ENCODE results near the gene SIX5.
A peak's percentile ranks its signal among the peaks of the same experiment; 100 is the strongest.

SIX5 gene

GRCh38 chr19:45792470-45793177, 23.6 kb upstream of the SIX5 start, which contains the start of gene DMWD:
Gene DMWD (minus strand): TSS chr19:45792845. CDS start chr19:45792756, 89 bp downstream.
- H3K27ac ChIP-seq (ENCODE audit: low read length), result peak within 1 kb of the TSS; percentile 82
- peak within 1 kb of the TSS; percentile 86 for H3K4me2 ChIP-seq (ENCODE audit: insufficient read depth, low read length)
- TF ChIP-seq CTCF (IDR thresholded peaks at IDR 0.05; ENCODE audit: borderline replicate concordance, extremely low read depth, low read length, poor library complexity, severe bottlenecking), result no peak
- TF ChIP-seq EZH2 (IDR thresholded peaks at IDR 0.05; ENCODE audit: borderline replicate concordance, low read depth, low read length, severe bottlenecking), result no peak
- peak within 1 kb of the TSS; percentile 93 for H2AFZ ChIP-seq (ENCODE audit: low read depth, low read length)
- DNase-seq (peak; percentile 100), ATAC-seq (ENCODE audit: insufficient read depth, low read depth) (peak; percentile 89)
- H3K27me3 ChIP-seq (ENCODE audit: insufficient read depth, low read length, poor library complexity), result no peaks in the 10 kb centered on the region
- peaks cover 21% of the 10 kb centered on the region for H3K4me1 ChIP-seq (ENCODE audit: insufficient read depth, low read length)
- peaks cover 19% of the 10 kb centered on the region for H3K79me2 ChIP-seq (ENCODE audit: insufficient read depth, low read length)
- no peaks in the 10 kb centered on the region for H3K9me3 ChIP-seq (ENCODE audit: insufficient read depth, low read length, severe bottlenecking)
- peaks cover 24% of the 10 kb centered on the region for H3K36me3 ChIP-seq (ENCODE audit: insufficient read depth, low read length)
- H4K20me1 ChIP-seq (ENCODE audit: insufficient read depth, low read length), result peaks cover 24% of the 10 kb centered on the region
- peak within 1 kb of the TSS; percentile 74 for H3K9ac ChIP-seq (ENCODE audit: low read depth, low read length)
- H3K4me3 ChIP-seq (ENCODE audit: low read depth in 1 of 2, low read length in 2 of 2), result peak within 1 kb of the TSS; percentile 86 to 90; a peak in 3 of 4 replicates

GRCh38 chr19:45791744-45792469, 22.9 kb upstream of the SIX5 start:
- no peaks in the 10 kb centered on the region for H3K9me3 ChIP-seq (ENCODE audit: insufficient read depth, low read length, severe bottlenecking)
- TF ChIP-seq CTCF (IDR thresholded peaks at IDR 0.05; ENCODE audit: borderline replicate concordance, extremely low read depth, low read length, poor library complexity, severe bottlenecking), result no peak
- H3K79me2 ChIP-seq (ENCODE audit: insufficient read depth, low read length), result peaks cover 19% of the 10 kb centered on the region
- H2AFZ ChIP-seq (ENCODE audit: low read depth, low read length), result peak overlapping the region; percentile 93
- peak overlapping the region; percentile 86 to 90; a peak in 3 of 4 replicates for H3K4me3 ChIP-seq (ENCODE audit: low read depth in 1 of 2, low read length in 2 of 2)
- no peaks in the 10 kb centered on the region for H3K27me3 ChIP-seq (ENCODE audit: insufficient read depth, low read length, poor library complexity)
- DNase-seq, result no peak
- H4K20me1 ChIP-seq (ENCODE audit: insufficient read depth, low read length), result peaks cover 26% of the 10 kb centered on the region
- H3K27ac ChIP-seq (ENCODE audit: low read length), result peak overlapping the region; percentile 82
- no peak; the same call in 2 of the 3 replicates for ATAC-seq (ENCODE audit: insufficient read depth, low read depth)
- H3K36me3 ChIP-seq (ENCODE audit: insufficient read depth, low read length), result peaks cover 30% of the 10 kb centered on the region
- H3K4me1 ChIP-seq (ENCODE audit: insufficient read depth, low read length), result peaks cover 21% of the 10 kb centered on the region
- H3K9ac ChIP-seq (ENCODE audit: low read depth, low read length), result peak overlapping the region; percentile 74
- H3K4me2 ChIP-seq (ENCODE audit: insufficient read depth, low read length), result peak overlapping the region; percentile 86

- DNase-seq (peak; percentile 63), ATAC-seq (ENCODE audit: insufficient read depth, low read depth) (peak; percentile 65)
- Histone ChIP-seq H3K27ac (ENCODE audit: low read length) (no peak overlapping the region), H3K9me3 (ENCODE audit: insufficient read depth, low read length, severe bottlenecking) (no peaks in the 10 kb centered on the region), H4K20me1 (ENCODE audit: insufficient read depth, low read length) (peaks cover 34% of the 10 kb centered on the region), H3K36me3 (ENCODE audit: insufficient read depth, low read length) (peaks cover 40% of the 10 kb centered on the region), H3K4me2 (ENCODE audit: insufficient read depth, low read length) (peak overlapping the region; percentile 86), H3K27me3 (ENCODE audit: insufficient read depth, low read length, poor library complexity) (no peaks in the 10 kb centered on the region), H3K79me2 (ENCODE audit: insufficient read depth, low read length) (peaks cover 19% of the 10 kb centered on the region), H2AFZ (ENCODE audit: low read depth, low read length) (no peak overlapping the region), H3K4me3 (ENCODE audit: low read depth in 1 of 2, low read length in 2 of 2) (peak overlapping the region in 1 of 2 experiments; percentile 90; a peak in 1 of 4 replicates), H3K9ac (ENCODE audit: low read depth, low read length) (no peak overlapping the region; the same call in 1 of the 2 replicates), H3K4me1 (ENCODE audit: insufficient read depth, low read length) (peaks cover 21% of the 10 kb centered on the region)
- TF ChIP-seq CTCF (IDR thresholded peaks at IDR 0.05; ENCODE audit: borderline replicate concordance, extremely low read depth, low read length, poor library complexity, severe bottlenecking) (no peak), EZH2 (IDR thresholded peaks at IDR 0.05; ENCODE audit: borderline replicate concordance, low read depth, low read length, severe bottlenecking) (no peak)
These were observed 21.9 kb upstream of the SIX5 start for GRCh38 chr19:45790942-45791341.
